Suppressor macrophage treated with lipopolysaccharide for 4 hours (primary cell): ENCODE results near the gene HIP1R.
"Not testable (repeated sequence)": the region's sequence is repeated elsewhere in the genome, so short reads cannot be mapped to it uniquely, and the experiment has no call there.

Experiments
- DNase-seq: peaks from one replicate; pipeline ENCODE4 v3.0.0-alpha.2; 2020

Gene HIP1R

DNA sequence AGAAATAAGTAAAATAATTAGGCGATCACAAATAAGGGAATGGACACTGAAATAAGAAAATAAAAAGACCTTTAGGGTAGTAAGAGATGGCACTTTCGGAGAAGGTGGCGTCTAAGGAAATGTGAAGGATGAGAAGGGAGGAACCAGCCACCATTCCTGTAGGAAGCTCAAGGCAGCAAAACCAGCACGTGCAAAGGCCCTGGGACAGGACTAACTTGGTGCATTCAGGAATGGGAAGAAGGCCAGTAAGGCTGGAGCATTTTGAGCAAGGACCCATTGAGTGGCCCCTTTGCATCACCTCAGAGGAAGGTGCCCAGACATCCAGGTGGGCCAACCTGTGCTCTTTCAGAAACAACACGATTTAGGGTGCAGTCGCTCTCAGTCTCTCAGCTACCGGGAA, 61.4 kb downstream of the HIP1R start:
- DNase-seq: no peak

DNA sequence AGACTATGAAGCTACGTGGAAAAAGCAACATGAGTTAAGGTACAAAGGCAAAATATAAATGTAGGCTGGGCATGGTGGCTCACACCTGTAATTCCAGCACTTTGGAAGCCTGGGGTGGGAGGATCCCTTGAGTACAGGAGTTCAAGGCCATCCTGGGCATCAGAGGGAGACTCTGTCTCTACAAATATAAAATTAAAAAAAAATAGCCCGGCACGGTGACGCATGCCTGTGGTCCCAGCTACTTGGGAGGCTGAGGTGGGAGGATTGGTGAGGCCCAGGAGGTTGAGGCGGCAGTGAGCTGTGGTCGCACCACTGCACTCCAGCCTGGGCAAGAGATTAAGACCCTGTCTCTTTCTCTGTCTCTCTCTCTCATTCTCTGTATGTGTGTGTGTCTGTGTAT, 64.6 kb downstream of the HIP1R start:
- no peak for DNase-seq

- no peak for DNase-seq
These were observed 67.8 kb downstream of the HIP1R start for GRCh38 chr12:122902854-122903692.

DNA sequence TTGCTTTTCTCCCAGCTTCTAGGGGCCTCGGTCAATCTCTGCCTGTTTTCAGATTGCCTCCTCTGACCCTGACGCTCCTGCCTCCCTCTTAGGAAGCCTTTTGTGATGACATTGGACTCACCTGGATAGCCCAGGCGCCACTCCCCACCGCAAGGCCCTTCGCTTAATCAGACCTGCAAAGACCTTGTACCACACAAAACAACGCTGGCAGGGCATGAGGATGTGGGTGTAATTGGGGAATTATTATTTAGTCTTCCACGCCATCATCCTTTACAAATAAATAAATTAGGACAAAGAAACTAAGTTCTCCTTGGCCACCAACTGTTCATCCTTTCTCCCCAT, 68.4 kb downstream of the HIP1R start:
- no peak for DNase-seq

- not testable (repeated sequence) for DNase-seq
These were observed 70.0 kb downstream of the HIP1R start for GRCh38 chr12:122905258-122905657.

GRCh38 chr12:122908915-122909314, 73.7 kb downstream of the HIP1R start:
- DNase-seq: no peak

DNA sequence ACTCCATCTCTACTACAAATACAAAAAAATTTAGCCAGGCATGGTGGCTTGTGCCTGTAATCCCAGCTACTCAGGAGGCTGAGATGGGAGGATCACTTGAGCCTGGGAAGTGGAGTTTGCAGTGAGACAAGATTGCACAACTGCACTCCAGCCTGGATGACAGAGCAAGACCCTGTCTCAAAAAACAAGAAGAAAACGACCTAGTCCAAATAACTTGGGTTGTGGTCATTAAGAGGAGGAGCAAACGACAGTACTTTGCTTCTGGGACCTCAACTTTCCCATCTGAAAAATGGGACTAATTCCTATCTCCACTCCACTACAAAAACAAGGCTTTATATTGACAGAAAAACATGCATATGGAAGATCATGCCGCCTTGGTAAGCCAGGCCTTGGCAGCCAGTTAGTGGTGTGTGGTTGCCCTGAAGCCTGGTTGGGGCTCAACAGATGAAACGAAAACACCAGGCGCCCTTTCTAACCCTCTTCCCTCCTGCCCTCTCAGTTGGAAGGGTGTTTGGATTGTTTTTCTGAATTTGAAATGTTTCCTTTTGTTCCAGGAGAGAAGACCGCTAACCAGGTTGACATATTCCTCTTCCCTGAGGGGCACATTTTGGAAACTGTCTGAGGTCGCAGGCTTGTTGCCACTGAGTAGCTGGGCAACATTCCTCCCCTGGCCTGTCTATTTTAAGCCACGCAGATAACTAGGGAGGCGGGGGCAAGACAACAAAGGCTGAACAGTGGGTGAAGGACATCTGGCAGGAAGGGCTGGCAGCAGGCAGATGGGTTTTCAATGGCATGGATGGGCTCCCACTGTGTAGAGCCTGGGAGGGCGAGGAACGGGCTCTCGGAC, 74.4 kb downstream of the HIP1R start:
- no peak for DNase-seq
